ENCODE data around the gene SLC13A2. TPM values are rescaled to one million over a fixed set of nuclear protein-coding genes. Genes with fewer than 3 reads are reported as not detected.

The SLC13A2 gene
- total and polyA plus RNA-seq, 2 of the 4 experiments (the other 2 are of a cell fraction), result not detected

- no peak overlapping the region for H3K56ac ChIP-seq (ENCODE audit: extremely low read depth, insufficient read depth, low read length)
- H4K5ac ChIP-seq (ENCODE audit: low read depth, low read length), result no peak overlapping the region
- dilution Hi-C loops (cut with HindIII; ENCODE audit: low sequenced_read_pairs, unreplicated experiment) (no loop called here), intact Hi-C loops (cut with micrococcal nuclease) (no loop called here), in situ Hi-C loops (cut with MboI; ENCODE audit: low sequenced_read_pairs) (no loop called here)
- H4K20me1 ChIP-seq (ENCODE audit: insufficient read depth, low read length), result no peaks in the 10 kb centered on the region
- H2AK9ac ChIP-seq (replicated peaks; ENCODE audit: low read depth, low read length, poor library complexity), result no peak overlapping the region
- H2BK5ac ChIP-seq (ENCODE audit: low read depth, low read length, poor library complexity, severe bottlenecking), result no peak overlapping the region
- WGBS, 2 experiments (ENCODE audit: extremely low coverage in 2 of 2, insufficient read length in 1 of 2), result 56% methylated on average over 5 of the region's 8 CpGs; no CpG with 5 or more reads in 1 of the 2 experiments
- no peak overlapping the region for H3K14ac ChIP-seq (replicated peaks; ENCODE audit: low read depth, low read length)
- TF ChIP-seq MAZ (IDR thresholded peaks at IDR 0.05; ENCODE audit: borderline replicate concordance, low read depth, low read length) (no peak), CEBPB (IDR thresholded peaks at IDR 0.05; ENCODE audit: low read depth, low read length) (no peak), RAD21 (IDR thresholded peaks at IDR 0.05; ENCODE audit: low read length) (no peak), NFE2L2 (IDR thresholded peaks at IDR 0.05; ENCODE audit: low read depth, low read length) (no peak), FOS (IDR thresholded peaks at IDR 0.05; ENCODE audit: low read depth, low read length) (no peak), RCOR1 (IDR thresholded peaks at IDR 0.05; ENCODE audit: insufficient replicate concordance, low read length) (no peak), POLR2A (IDR thresholded peaks at IDR 0.05; ENCODE audit: low read depth, low read length) (no peak), SMC3 (IDR thresholded peaks at IDR 0.05; ENCODE audit: low read depth, low read length) (no peak), CTCF (conservative IDR thresholded peaks at IDR 0.05; ENCODE audit: low read depth, low read length) (no peak), BHLHE40 (IDR thresholded peaks at IDR 0.05; ENCODE audit: low read depth, low read length) (no peak), MAFK (IDR thresholded peaks at IDR 0.05; ENCODE audit: low read depth, low read length) (no peak), CHD1 (IDR thresholded peaks at IDR 0.05; ENCODE audit: low read depth, low read length) (no peak), RFX5 (IDR thresholded peaks at IDR 0.05; ENCODE audit: low read depth, low read length) (no peak), USF2 (IDR thresholded peaks at IDR 0.05; ENCODE audit: low read depth, low read length) (no peak), MXI1 (IDR thresholded peaks at IDR 0.05; ENCODE audit: borderline replicate concordance, low read depth, low read length) (no peak), ELK1 (IDR thresholded peaks at IDR 0.05; ENCODE audit: borderline replicate concordance, low read depth, low read length) (no peak)
- H2AK5ac ChIP-seq (ENCODE audit: low read depth, low read length), result no peak overlapping the region
- H3K9me3 ChIP-seq (ENCODE audit: control insufficient read depth, insufficient read depth, low read length), result no peaks in the 10 kb centered on the region
- no peak overlapping the region for H3K4ac ChIP-seq (ENCODE audit: low read depth, low read length)
- no peak overlapping the region for H3K27ac ChIP-seq (ENCODE audit: insufficient read depth, low read length)
- no peaks in the 10 kb centered on the region for H3K36me3 ChIP-seq (ENCODE audit: control insufficient read depth, insufficient read depth, low read length)
- H3K23ac ChIP-seq (ENCODE audit: low read depth, low read length), result no peak overlapping the region
- H3K18ac ChIP-seq (ENCODE audit: low read depth, low read length), result no peak overlapping the region
- H3K4me1 ChIP-seq (ENCODE audit: control insufficient read depth, insufficient read depth, low read length), result peaks cover 13% of the 10 kb centered on the region
- no peak overlapping the region for H2AFZ ChIP-seq (replicated peaks; ENCODE audit: low read length, poor library complexity)
- H4K8ac ChIP-seq (ENCODE audit: low read depth in 2 of 2, low read length in 2 of 2), result no peak overlapping the region
- H3K9me1 ChIP-seq (ENCODE audit: insufficient read depth, low read length), result peaks cover 6% of the 10 kb centered on the region
- BruUV-seq (replicated peaks), result no TSS peak
- ChIA-PET CTCF (no interaction called here), POLR2A (ENCODE audit: unreplicated experiment) (no interaction called here)
- peaks cover 20% of the 10 kb centered on the region for H3K27me3 ChIP-seq (ENCODE audit: control insufficient read depth, insufficient read depth, low read length)
- H3K4me3 ChIP-seq (ENCODE audit: insufficient read depth, low read depth, low read length), result no peak overlapping the region
- no peak overlapping the region for H2BK15ac ChIP-seq (ENCODE audit: low read depth, low read length)
- ATAC-seq (ENCODE audit: low read depth), result no peak
- H2BK20ac ChIP-seq (ENCODE audit: low read depth, low read length), result no peak overlapping the region
- no peaks in the 10 kb centered on the region for H3K79me1 ChIP-seq (ENCODE audit: low read depth in 1 of 2, low read length in 2 of 2)
- no peak overlapping the region for H2BK120ac ChIP-seq (ENCODE audit: low read depth, low read length)
- H4K91ac ChIP-seq (ENCODE audit: insufficient read depth, low read depth, low read length), result no peak overlapping the region
- no peak overlapping the region for H3K9ac ChIP-seq (ENCODE audit: low read depth, low read length)
- H3K4me2 ChIP-seq (ENCODE audit: low read depth, low read length), result no peak overlapping the region
- DNase-seq, result no peak
Measured at GRCh38 chr17:28526381-28526780, 52.9 kb downstream of the SLC13A2 start.
